ENCODE data around the gene PHF2.
A peak's percentile ranks its signal among the peaks of the same experiment; 100 is the strongest.

The PHF2 gene

GRCh38 chr9:93580654-93581380 lies 4.4 kb downstream of the PHF2 start:
- Histone ChIP-seq H3K4me3 (ENCODE audit: low read length) (no peak overlapping the region), H3K27me3 (ENCODE audit: control insufficient read depth, insufficient read depth, low read length) (no peaks in the 10 kb centered on the region), H3K9ac (ENCODE audit: low read length) (peak overlapping the region; percentile 8), H3K9me3 (ENCODE audit: control insufficient read depth, low read length) (no peaks in the 10 kb centered on the region), H3K4me1 (ENCODE audit: control insufficient read depth, insufficient read depth, low read length) (peaks cover 47% of the 10 kb centered on the region), H3K36me3 (ENCODE audit: control insufficient read depth, insufficient read depth, low read length) (no peaks in the 10 kb centered on the region)

GRCh38 chr9:93582115-93582514 lies 5.7 kb downstream of the PHF2 start:
- peak overlapping the region; percentile 19 for H3K9ac ChIP-seq (ENCODE audit: low read length)
- peaks cover 47% of the 10 kb centered on the region for H3K4me1 ChIP-seq (ENCODE audit: control insufficient read depth, insufficient read depth, low read length)
- H3K36me3 ChIP-seq (ENCODE audit: control insufficient read depth, insufficient read depth, low read length): no peaks in the 10 kb centered on the region
- no peaks in the 10 kb centered on the region for H3K9me3 ChIP-seq (ENCODE audit: control insufficient read depth, low read length)
- no peak overlapping the region for H3K4me3 ChIP-seq (ENCODE audit: low read length)
- H3K27me3 ChIP-seq (ENCODE audit: control insufficient read depth, insufficient read depth, low read length): no peaks in the 10 kb centered on the region

GRCh38 chr9:93582550-93582949 lies 6.2 kb downstream of the PHF2 start:
- Histone ChIP-seq H3K4me3 (ENCODE audit: low read length) (no peak overlapping the region), H3K9me3 (ENCODE audit: control insufficient read depth, low read length) (no peaks in the 10 kb centered on the region), H3K9ac (ENCODE audit: low read length) (peak overlapping the region; percentile 19), H3K27me3 (ENCODE audit: control insufficient read depth, insufficient read depth, low read length) (no peaks in the 10 kb centered on the region), H3K36me3 (ENCODE audit: control insufficient read depth, insufficient read depth, low read length) (no peaks in the 10 kb centered on the region), H3K4me1 (ENCODE audit: control insufficient read depth, insufficient read depth, low read length) (peaks cover 45% of the 10 kb centered on the region)

GRCh38 chr9:93585259-93585658 lies 8.9 kb downstream of the PHF2 start:
- H3K4me3 ChIP-seq (ENCODE audit: low read length): no peak overlapping the region

GRCh38 chr9:93585695-93586094 lies 9.3 kb downstream of the PHF2 start:
- H3K9me3 ChIP-seq (ENCODE audit: control insufficient read depth, low read length): no peaks in the 10 kb centered on the region
- H3K27me3 ChIP-seq (ENCODE audit: control insufficient read depth, insufficient read depth, low read length): no peaks in the 10 kb centered on the region
- peaks cover 51% of the 10 kb centered on the region for H3K4me1 ChIP-seq (ENCODE audit: control insufficient read depth, insufficient read depth, low read length)
- no peaks in the 10 kb centered on the region for H3K36me3 ChIP-seq (ENCODE audit: control insufficient read depth, insufficient read depth, low read length)
- H3K4me3 ChIP-seq (ENCODE audit: low read length): no peak overlapping the region
- no peak overlapping the region for H3K9ac ChIP-seq (ENCODE audit: low read length)

More at GRCh38 chr9:93585259-93585658, 8.9 kb downstream of the PHF2 start:
- Histone ChIP-seq H3K9me3 (ENCODE audit: control insufficient read depth, low read length) (no peaks in the 10 kb centered on the region), H3K4me1 (ENCODE audit: control insufficient read depth, insufficient read depth, low read length) (peaks cover 55% of the 10 kb centered on the region), H3K9ac (ENCODE audit: low read length) (no peak overlapping the region), H3K36me3 (ENCODE audit: control insufficient read depth, insufficient read depth, low read length) (no peaks in the 10 kb centered on the region), H3K27me3 (ENCODE audit: control insufficient read depth, insufficient read depth, low read length) (no peaks in the 10 kb centered on the region)

- Histone ChIP-seq H3K9ac (ENCODE audit: low read length) (no peak overlapping the region), H3K4me1 (ENCODE audit: control insufficient read depth, insufficient read depth, low read length) (peaks cover 43% of the 10 kb centered on the region), H3K4me3 (ENCODE audit: low read length) (no peak overlapping the region), H3K9me3 (ENCODE audit: control insufficient read depth, low read length) (no peaks in the 10 kb centered on the region), H3K27me3 (ENCODE audit: control insufficient read depth, insufficient read depth, low read length) (no peaks in the 10 kb centered on the region), H3K36me3 (ENCODE audit: control insufficient read depth, insufficient read depth, low read length) (no peaks in the 10 kb centered on the region)
Measured at GRCh38 chr9:93586290-93587057, 10.1 kb downstream of the PHF2 start.

GRCh38 chr9:93587284-93587650 lies 10.9 kb downstream of the PHF2 start:
- H3K9me3 ChIP-seq (ENCODE audit: control insufficient read depth, low read length): no peaks in the 10 kb centered on the region
- H3K27me3 ChIP-seq (ENCODE audit: control insufficient read depth, insufficient read depth, low read length): no peaks in the 10 kb centered on the region
- H3K4me3 ChIP-seq (ENCODE audit: low read length): no peak overlapping the region
- H3K36me3 ChIP-seq (ENCODE audit: control insufficient read depth, insufficient read depth, low read length): no peaks in the 10 kb centered on the region
- H3K9ac ChIP-seq (ENCODE audit: low read length): no peak overlapping the region
- peaks cover 38% of the 10 kb centered on the region for H3K4me1 ChIP-seq (ENCODE audit: control insufficient read depth, insufficient read depth, low read length)

- H3K4me3 ChIP-seq (ENCODE audit: low read length): no peak overlapping the region
- H3K9me3 ChIP-seq (ENCODE audit: control insufficient read depth, low read length): no peaks in the 10 kb centered on the region
- H3K36me3 ChIP-seq (ENCODE audit: control insufficient read depth, insufficient read depth, low read length): no peaks in the 10 kb centered on the region
- no peaks in the 10 kb centered on the region for H3K27me3 ChIP-seq (ENCODE audit: control insufficient read depth, insufficient read depth, low read length)
- H3K9ac ChIP-seq (ENCODE audit: low read length): no peak overlapping the region
- H3K4me1 ChIP-seq (ENCODE audit: control insufficient read depth, insufficient read depth, low read length): peaks cover 37% of the 10 kb centered on the region
Measured at GRCh38 chr9:93587651-93588347, 11.4 kb downstream of the PHF2 start.

- no peak overlapping the region for H3K9ac ChIP-seq (ENCODE audit: low read length)
- no peak overlapping the region for H3K4me3 ChIP-seq (ENCODE audit: low read length)
- H3K9me3 ChIP-seq (ENCODE audit: control insufficient read depth, low read length): no peaks in the 10 kb centered on the region
- H3K27me3 ChIP-seq (ENCODE audit: control insufficient read depth, insufficient read depth, low read length): no peaks in the 10 kb centered on the region
- H3K36me3 ChIP-seq (ENCODE audit: control insufficient read depth, insufficient read depth, low read length): no peaks in the 10 kb centered on the region
- peaks cover 39% of the 10 kb centered on the region for H3K4me1 ChIP-seq (ENCODE audit: control insufficient read depth, insufficient read depth, low read length)
Measured at GRCh38 chr9:93588641-93589609, 12.5 kb downstream of the PHF2 start.

GRCh38 chr9:93589688-93590087 lies 13.3 kb downstream of the PHF2 start:
- Histone ChIP-seq H3K27me3 (ENCODE audit: control insufficient read depth, insufficient read depth, low read length) (no peaks in the 10 kb centered on the region), H3K9me3 (ENCODE audit: control insufficient read depth, low read length) (no peaks in the 10 kb centered on the region), H3K4me1 (ENCODE audit: control insufficient read depth, insufficient read depth, low read length) (peaks cover 46% of the 10 kb centered on the region), H3K9ac (ENCODE audit: low read length) (no peak overlapping the region), H3K4me3 (ENCODE audit: low read length) (no peak overlapping the region), H3K36me3 (ENCODE audit: control insufficient read depth, insufficient read depth, low read length) (no peaks in the 10 kb centered on the region)

- Histone ChIP-seq H3K27me3 (ENCODE audit: control insufficient read depth, insufficient read depth, low read length) (no peaks in the 10 kb centered on the region), H3K9ac (ENCODE audit: low read length) (no peak overlapping the region), H3K4me3 (ENCODE audit: low read length) (no peak overlapping the region), H3K36me3 (ENCODE audit: control insufficient read depth, insufficient read depth, low read length) (no peaks in the 10 kb centered on the region), H3K4me1 (ENCODE audit: control insufficient read depth, insufficient read depth, low read length) (peaks cover 46% of the 10 kb centered on the region), H3K9me3 (ENCODE audit: control insufficient read depth, low read length) (no peaks in the 10 kb centered on the region)
Measured at GRCh38 chr9:93590609-93591234, 14.3 kb downstream of the PHF2 start.
